Measurements from ENCODE around the gene LRP1B.

Gene LRP1B

GRCh38 chr2:141605163-141605562, 525.7 kb downstream of the LRP1B start:
- H3K27ac ChIP-seq, result no peak overlapping the region
- TF ChIP-seq CTCF (conservative IDR thresholded peaks at IDR 0.05), result no peak

- no peak overlapping the region for H3K27ac ChIP-seq
- no peak for TF ChIP-seq CTCF (conservative IDR thresholded peaks at IDR 0.05)
Observed at GRCh38 chr2:141601511-141602152, 529.2 kb downstream of the LRP1B start.

GRCh38 chr2:141599721-141600120, 531.1 kb downstream of the LRP1B start:
- H3K27ac ChIP-seq, result no peak overlapping the region
- no peak for TF ChIP-seq CTCF (conservative IDR thresholded peaks at IDR 0.05)

- H3K27ac ChIP-seq, result no peak overlapping the region
- no peak for TF ChIP-seq CTCF (conservative IDR thresholded peaks at IDR 0.05)
Observed at GRCh38 chr2:141598982-141599381, 531.8 kb downstream of the LRP1B start.

GRCh38 chr2:141595316-141595920, 535.4 kb downstream of the LRP1B start:
- no peak for TF ChIP-seq CTCF (conservative IDR thresholded peaks at IDR 0.05)
- no peak overlapping the region for H3K27ac ChIP-seq

GRCh38 chr2:141591787-141592186, 539.0 kb downstream of the LRP1B start:
- no peak overlapping the region for H3K27ac ChIP-seq
- no peak for TF ChIP-seq CTCF (conservative IDR thresholded peaks at IDR 0.05)

- no peak for TF ChIP-seq CTCF (conservative IDR thresholded peaks at IDR 0.05)
- H3K27ac ChIP-seq, result no peak overlapping the region
Observed at GRCh38 chr2:141590620-141591019, 540.2 kb downstream of the LRP1B start.
